ENCODE measurements around the gene PIK3CB.

- TF ChIP-seq, protein P1, sequence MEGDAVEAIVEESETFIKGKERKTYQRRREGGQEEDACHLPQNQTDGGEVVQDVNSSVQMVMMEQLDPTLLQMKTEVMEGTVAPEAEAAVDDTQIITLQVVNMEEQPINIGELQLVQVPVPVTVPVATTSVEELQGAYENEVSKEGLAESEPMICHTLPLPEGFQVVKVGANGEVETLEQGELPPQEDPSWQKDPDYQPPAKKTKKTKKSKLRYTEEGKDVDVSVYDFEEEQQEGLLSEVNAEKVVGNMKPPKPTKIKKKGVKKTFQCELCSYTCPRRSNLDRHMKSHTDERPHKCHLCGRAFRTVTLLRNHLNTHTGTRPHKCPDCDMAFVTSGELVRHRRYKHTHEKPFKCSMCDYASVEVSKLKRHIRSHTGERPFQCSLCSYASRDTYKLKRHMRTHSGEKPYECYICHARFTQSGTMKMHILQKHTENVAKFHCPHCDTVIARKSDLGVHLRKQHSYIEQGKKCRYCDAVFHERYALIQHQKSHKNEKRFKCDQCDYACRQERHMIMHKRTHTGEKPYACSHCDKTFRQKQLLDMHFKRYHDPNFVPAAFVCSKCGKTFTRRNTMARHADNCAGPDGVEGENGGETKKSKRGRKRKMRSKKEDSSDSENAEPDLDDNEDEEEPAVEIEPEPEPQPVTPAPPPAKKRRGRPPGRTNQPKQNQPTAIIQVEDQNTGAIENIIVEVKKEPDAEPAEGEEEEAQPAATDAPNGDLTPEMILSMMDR (IDR thresholded peaks at IDR 0.05), result no peak
- TF ChIP-seq POLR2A (IDR thresholded peaks at IDR 0.05), result no peak
Measured at GRCh38 chr3:138845771-138846173, 11.0 kb upstream of the PIK3CB start.

Data from heart left ventricle (tissue), 13 donors.